GM18951 (cell line): ENCODE results near the gene HOXB3.
"Not testable (repeated sequence)": the region's sequence is repeated elsewhere in the genome, so short reads cannot be mapped to it uniquely, and the experiment has no call there.

Experiments used
- POLR2A ChIP-seq: IDR thresholded peaks from 4 replicates; pipeline ENCODE4 v1.6.1; 2011; ENCODE audit warnings: mild to moderate bottlenecking; ENCODE audit not compliant: insufficient read length, insufficient read depth; ENCODE audit errors: extremely low read depth
- in situ Hi-C: fragments of 300-500 bp; cut with MboI; formaldehyde crosslinking; loops from one replicate; pipeline ENCODE4 v1.12.0; 2022; ENCODE audit warnings: low sequenced_read_pairs, mixed read lengths, inconsistent platforms; ENCODE audit not compliant: unreplicated experiment

Gene HOXB3

DNA sequence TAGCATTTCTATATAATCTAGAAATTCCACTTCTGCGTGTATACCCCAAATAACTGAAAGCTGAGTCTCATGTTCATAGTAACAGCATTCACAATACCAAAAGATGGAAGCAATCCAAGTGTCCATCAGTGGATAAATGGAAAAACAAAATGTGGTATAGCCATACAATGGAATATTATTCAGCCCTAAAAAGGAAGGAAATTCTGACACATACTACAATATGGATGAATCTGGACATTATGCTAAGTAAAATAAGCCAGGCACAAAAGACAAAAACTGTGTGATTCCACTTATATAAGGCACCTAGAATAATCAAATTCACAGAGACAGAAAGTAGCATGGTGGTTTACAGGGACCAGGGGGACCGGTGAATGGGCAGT lies 79.7 kb downstream of the HOXB3 start:
- in situ Hi-C loops, result no loop called here

DNA sequence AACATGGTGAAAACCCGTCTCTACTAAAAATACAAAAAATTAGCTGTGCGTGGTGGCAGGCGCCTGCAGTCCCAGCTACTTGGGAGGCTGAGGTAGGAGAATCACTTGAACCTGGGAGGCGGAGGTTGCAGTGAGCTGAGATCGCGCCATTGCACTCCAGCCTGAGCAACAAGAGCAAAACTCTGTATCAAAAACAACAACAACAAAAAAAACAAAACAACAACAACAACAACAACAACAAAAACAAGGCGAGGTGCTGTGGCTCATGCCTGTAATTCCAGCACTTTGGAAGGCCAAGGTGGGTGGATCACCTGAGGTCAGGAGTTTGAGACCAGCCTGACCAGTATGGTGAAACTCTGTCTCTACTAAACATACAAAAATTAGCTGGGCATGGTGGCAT lies 80.3 kb downstream of the HOXB3 start:
- in situ Hi-C loops, result not testable (repeated sequence)

More for the DNA sequence above, 79.7 kb downstream of the HOXB3 start:
- no peak for TF ChIP-seq POLR2A

- no peak for TF ChIP-seq POLR2A
- in situ Hi-C loops, result no loop called here
Observed at GRCh38 chr17:48506246-48506645, 83.8 kb downstream of the HOXB3 start.

DNA sequence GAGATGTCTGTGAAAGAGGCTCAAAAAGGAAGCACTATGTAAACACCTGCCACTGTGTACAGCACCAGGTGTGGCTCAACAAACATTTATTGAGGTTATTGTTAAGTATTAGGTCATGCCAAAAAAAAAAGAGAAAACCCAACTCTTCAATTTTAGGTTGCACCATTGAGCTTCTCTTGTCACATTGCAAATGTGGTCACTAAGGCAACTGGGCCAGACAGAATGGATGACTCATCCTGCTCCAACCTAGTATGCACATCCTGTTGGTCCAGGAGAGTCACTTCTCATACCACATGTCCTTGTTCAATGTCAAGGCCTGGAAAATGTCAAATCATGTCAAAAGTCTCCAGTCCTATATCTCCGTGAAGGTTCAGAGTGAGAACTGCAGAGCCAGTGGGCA lies 84.3 kb downstream of the HOXB3 start:
- in situ Hi-C loops, result no loop called here
- no peak for TF ChIP-seq POLR2A

DNA sequence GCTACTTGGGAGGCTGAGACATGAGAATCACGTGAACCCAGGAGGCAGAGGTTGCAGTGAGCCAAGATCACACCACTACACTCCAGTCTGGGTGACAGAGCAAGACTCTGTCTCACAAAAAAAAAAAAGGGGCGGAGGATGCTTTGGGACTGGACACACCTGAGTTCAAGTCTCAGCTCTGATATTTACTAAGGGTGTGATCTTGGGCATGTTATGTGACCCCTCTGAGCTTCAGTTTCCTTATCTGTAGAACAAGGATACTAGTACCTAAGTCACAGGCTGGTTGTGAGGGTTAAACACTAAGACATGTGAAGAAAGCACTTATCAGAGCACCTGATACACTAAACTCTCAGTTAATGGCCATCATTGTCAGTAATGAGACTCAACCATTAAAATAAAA lies 85.1 kb downstream of the HOXB3 start:
- TF ChIP-seq POLR2A, result no peak
- in situ Hi-C loops, result no loop called here

DNA sequence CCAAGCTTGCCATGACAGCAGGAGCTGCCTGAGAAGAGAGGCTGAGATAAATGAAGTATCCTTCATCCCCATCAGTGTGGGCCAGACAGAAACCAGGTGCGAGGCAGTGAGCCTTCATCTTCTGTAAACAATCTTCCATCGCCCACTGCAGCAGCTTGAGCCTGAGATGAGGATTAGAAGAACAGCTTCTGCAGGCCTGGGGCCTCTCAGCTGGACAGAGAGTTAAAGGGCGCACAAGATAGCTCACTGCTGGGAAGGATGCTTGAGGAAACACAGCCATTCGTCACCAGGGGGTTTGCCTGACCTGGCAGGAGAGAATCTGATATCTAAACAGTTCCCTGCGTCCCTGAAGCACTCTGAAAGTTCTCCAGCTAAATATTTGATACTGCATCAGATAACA lies 86.3 kb downstream of the HOXB3 start:
- in situ Hi-C loops, result no loop called here
- no peak for TF ChIP-seq POLR2A

- TF ChIP-seq POLR2A, result no peak
- in situ Hi-C loops, result no loop called here
Observed at GRCh38 chr17:48502901-48503300, 87.1 kb downstream of the HOXB3 start.

DNA sequence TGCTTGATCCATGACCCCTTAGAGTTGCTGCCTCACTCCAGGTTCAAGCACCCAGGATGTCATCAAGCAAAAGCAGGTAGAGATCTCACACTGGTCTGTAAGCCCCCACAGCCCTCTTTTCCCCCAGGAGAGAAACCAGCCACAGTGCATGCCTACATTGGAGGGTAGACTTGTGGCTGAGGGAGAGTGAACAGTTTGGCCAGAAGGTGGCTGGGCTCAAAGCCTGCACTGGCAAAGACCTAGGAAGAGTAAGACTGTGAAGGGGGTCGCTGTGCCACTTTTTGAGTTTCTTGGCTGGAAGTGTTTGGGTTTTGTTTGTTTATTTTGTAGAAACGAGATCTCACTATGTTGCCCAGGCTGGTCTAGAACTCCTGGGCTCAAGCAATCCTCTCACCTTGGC lies 87.7 kb downstream of the HOXB3 start:
- in situ Hi-C loops, result no loop called here
- no peak for TF ChIP-seq POLR2A

- no peak for TF ChIP-seq POLR2A
- in situ Hi-C loops, result no loop called here
Observed at GRCh38 chr17:48500435-48501426, 89.3 kb downstream of the HOXB3 start.

DNA sequence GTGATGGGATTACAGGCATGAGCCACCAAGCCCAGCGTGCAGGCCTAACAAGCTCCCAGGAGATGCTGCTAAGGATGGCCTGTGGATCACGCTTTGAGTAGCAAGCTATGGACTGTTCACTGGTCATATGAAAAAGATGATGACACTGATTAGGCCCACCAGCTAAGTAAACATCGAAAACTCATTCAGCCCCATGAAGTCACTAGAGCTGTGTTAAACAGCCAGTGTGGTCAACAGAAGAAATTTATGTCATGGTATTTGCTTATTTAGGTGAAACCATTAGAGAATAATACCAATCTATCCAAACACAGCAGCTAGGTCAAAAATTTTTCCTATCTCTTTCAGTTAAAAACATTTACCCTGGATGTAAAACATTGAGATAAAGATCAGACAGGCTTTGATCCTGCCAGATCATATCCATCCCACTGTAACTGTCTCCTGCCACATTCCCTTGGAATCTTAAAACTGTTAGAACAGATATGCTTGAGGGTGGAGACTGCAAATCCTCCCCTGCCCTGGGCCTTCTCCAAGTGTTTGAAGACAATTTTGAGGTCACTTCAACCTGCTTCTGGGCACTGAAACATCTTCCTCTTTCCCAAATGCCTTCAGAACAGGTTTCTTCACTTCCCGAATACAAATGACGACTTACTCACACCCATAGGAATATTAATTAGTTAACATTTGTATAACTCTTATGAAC lies 90.2 kb downstream of the HOXB3 start:
- TF ChIP-seq POLR2A, result no peak
- in situ Hi-C loops, result no loop called here

- no peak for TF ChIP-seq POLR2A
Observed at GRCh38 chr17:48499248-48499647, 90.8 kb downstream of the HOXB3 start.

More at GRCh38 chr17:48499248-48499647, 90.8 kb downstream of the HOXB3 start:
- in situ Hi-C loops, result no loop called here
